GM19438 (cell line): ENCODE measurements around the gene ZBTB49.

Source experiments
- ATAC-seq: cut with Tn5 transposase; IDR thresholded peaks from one replicate; pipeline ENCODE4 v1.9.1; 2021; ENCODE audit warnings: low read depth; ENCODE audit not compliant: unreplicated experiment

The ZBTB49 gene

GRCh38 chr4:4350909-4351308 is 60.9 kb downstream of the ZBTB49 start:
- ATAC-seq = no peak

GRCh38 chr4:4355302-4355701 is 65.3 kb downstream of the ZBTB49 start:
- ATAC-seq = no peak

GRCh38 chr4:4356106-4357041 is 66.3 kb downstream of the ZBTB49 start:
- ATAC-seq = no peak

- ATAC-seq = no peak
These were observed 68.2 kb downstream of the ZBTB49 start for GRCh38 chr4:4358093-4358854.

- ATAC-seq = no peak
These were observed 71.8 kb downstream of the ZBTB49 start for GRCh38 chr4:4361883-4362282.

GRCh38 chr4:4362991-4363697 is 73.1 kb downstream of the ZBTB49 start:
- no peak for ATAC-seq

GRCh38 chr4:4364061-4364460 is 74.0 kb downstream of the ZBTB49 start:
- no peak for ATAC-seq

- no peak for ATAC-seq
These were observed 74.6 kb downstream of the ZBTB49 start for GRCh38 chr4:4364486-4365208.

- no peak for ATAC-seq
These were observed 78.9 kb downstream of the ZBTB49 start for GRCh38 chr4:4368809-4369580.
